ENCODE measurements around the gene SLC10A4.
"Not testable (repeated sequence)": the region's sequence is repeated elsewhere in the genome, so short reads cannot be mapped to it uniquely, and the experiment has no call there.

SLC10A4 gene, protein sequence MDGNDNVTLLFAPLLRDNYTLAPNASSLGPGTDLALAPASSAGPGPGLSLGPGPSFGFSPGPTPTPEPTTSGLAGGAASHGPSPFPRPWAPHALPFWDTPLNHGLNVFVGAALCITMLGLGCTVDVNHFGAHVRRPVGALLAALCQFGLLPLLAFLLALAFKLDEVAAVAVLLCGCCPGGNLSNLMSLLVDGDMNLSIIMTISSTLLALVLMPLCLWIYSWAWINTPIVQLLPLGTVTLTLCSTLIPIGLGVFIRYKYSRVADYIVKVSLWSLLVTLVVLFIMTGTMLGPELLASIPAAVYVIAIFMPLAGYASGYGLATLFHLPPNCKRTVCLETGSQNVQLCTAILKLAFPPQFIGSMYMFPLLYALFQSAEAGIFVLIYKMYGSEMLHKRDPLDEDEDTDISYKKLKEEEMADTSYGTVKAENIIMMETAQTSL

DNA sequence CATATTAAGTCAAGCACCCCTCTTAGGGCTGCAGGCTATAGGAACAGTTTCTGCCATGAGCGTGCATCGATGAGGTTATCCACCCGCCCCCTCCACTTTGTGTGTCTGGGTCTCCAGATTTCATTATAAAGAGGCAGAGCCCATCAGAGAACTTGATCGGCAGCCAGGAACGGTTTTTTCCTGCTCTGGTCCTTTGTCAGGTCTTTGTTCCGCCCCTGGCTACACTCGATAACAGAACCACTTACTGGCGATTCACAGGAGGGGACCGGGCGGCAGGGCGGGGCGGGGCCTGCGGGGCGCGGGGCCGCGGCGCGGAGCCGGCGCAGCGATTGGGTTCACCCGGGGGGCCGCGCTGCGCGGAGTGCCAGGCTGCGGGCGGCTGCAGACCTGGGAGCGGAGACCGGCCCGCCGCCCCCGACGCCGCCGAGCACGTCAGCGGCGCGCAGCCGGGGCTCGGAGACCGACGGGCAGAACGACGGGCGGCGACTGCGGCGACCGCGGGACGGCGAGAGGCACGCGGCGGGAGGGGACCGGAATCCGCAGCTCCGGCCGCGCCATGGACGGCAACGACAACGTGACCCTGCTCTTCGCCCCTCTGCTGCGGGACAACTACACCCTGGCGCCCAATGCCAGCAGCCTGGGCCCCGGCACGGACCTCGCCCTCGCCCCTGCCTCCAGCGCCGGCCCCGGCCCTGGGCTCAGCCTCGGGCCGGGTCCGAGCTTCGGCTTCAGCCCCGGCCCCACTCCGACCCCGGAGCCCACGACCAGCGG, at the start of gene SLC10A4:
SLC10A4 (plus strand) TSS at position 338 of the 771 bp plus-strand sequence; CDS start at position 557, 219 bp downstream.
- no peak for DNase-seq (ENCODE audit: low read depth, low spot score)

DNA sequence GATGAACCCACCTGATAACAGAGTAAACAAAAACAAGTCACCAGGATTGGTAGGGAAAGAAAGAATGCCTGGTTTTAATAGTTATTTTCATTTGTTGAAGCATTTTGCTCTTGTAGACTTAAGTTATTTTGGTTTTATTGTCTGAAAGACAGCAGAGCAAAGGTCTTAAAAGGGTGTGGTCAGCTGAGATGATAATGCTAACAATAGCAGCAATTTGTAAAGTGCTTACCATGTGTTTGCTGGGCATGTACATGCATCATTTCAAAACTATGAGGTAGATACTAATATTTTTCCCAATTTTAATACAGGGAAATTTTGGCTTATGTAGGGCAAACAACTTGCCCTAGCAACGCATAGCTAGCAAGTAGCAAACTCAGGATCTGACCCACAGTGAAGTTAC, 46.8 kb upstream of the SLC10A4 start:
- no peak for DNase-seq (ENCODE audit: low read depth, low spot score)

DNA sequence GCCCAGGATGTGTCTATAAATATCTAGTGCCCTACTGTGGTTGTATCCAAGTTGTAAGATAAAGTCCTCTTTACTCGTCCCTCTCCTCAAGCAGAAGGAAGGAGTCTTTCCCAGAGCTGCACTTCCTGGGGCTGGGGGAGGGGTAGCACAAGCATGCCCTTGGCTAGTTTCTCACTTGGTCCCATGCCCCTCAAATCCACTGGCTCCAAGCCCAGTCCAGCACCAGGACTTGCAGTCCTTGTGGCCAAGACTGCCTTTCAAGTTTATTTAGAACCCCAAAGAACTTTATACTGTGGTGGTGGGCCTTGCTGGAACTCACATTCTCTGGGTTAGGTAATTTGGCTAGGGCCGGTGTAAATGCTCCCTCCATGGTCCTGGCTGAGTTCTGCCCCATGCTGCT, 43.2 kb upstream of the SLC10A4 start:
- DNase-seq (ENCODE audit: low read depth, low spot score) = no peak

DNA sequence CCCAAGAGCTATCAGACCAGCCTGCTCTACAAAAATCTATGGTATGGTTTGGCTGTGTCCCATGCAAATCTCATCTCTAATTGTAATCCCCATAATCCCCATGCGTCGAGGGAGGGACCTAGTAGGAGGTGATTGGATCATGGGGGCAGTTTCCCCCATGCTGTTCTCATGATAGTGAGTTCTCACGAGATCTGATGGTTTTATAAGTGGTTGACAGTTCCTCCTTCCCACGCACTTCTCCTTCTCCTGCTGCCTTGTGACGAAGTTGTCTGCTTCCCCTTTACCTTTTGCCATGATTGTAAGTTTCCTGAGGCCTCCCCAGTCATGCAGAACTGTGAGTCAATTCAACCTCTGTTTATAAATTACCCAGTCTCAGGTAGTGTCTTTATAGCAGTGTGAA, 42.2 kb upstream of the SLC10A4 start:
- DNase-seq (ENCODE audit: low read depth, low spot score) = not testable (repeated sequence)

DNA sequence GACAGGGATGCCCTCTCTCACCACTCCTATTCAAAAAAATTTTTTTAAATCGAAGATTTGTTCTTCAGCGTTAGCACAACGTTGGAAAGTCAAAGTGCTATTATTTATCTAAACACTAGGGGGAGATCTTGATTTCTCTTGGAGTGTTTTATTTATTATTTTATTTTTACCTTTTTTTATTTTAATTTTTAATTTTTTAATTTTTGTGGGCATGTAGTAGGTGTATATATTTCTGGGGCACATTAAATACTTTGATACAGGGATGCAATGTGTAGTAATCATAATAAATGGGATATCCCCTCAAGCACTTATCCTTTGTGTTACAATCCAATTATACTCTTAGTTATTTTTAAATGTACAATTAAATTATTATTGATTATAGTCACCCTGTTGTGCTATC, 37.4 kb upstream of the SLC10A4 start:
- DNase-seq (ENCODE audit: low read depth, low spot score) = no peak

DNA sequence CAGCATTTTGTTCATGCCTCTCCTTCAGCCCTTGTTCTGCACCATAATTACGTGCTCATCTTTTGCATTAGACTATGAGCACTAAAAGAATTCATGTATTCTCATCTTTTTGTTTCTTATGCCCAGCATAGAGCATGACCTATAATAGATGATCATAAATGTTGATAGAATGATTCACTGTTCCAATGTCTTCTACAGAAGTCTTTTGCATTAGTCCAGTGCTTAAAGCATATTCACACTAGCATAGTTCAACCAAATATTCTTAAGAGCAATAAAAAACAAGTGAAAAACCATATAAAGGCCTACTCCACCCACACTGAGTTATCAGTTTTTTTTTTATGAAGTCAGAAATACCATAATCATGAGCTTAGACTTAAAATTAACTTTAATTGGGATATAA, 36.5 kb upstream of the SLC10A4 start:
- DNase-seq (ENCODE audit: low read depth, low spot score) = no peak

DNA sequence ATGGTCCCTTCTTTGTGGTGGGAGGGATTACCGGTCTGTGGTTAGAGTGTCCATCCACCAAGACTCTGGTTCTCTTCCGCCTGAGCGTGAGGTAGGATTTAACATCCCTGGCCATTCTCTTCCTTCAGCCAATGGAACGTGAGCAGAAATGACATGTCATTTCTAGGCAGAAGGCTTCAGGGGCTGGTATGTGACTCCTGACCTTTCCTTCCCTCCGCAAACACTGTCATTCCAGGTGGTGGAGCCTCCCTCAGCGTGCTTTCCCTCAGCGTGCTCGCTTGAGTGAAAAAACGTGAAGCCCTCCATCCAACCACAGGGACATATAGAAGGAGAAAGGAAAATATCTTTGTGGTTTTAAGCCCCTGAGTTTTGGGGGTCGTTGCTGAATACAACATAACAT, 34.0 kb upstream of the SLC10A4 start:
- no peak for DNase-seq (ENCODE audit: low read depth, low spot score)

DNA sequence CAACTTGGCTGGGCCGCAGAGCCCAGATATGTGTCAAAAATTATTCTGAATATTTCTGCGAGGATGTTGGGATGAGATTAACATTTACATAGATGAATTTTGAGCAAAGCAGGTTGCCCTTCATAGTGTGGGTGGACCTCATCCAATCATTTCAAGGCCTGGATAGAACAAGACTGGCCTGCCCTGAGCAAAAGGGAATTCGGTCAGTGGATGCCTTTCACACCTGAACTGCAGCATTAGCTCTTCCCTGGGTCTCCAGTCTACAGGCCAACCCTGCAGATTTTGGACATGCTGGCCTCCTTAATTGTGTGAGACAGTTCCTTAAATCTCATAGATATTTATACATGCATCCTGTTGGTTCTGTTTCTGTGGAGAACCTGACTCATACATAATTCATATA, 32.4 kb upstream of the SLC10A4 start:
- no peak for DNase-seq (ENCODE audit: low read depth, low spot score)

DNA sequence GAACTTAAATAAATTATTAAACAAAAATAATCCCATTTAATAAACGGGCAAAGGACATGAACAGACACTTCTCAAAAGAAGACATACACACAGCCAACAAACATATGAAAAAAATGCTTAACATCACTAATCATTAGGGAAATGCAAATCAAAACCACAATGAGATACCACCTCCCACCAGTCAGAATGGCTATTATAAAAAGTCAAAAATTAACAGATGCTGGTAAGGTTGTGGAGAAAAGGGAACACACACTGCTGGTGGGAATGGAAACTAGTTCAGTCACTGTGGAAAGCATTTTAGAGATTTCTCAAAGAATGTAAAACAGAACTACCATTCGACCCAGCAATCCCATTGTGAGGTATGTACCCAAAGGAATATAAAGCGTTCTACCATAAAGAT, 31.5 kb upstream of the SLC10A4 start:
- not testable (repeated sequence) for DNase-seq (ENCODE audit: low read depth, low spot score)

DNA sequence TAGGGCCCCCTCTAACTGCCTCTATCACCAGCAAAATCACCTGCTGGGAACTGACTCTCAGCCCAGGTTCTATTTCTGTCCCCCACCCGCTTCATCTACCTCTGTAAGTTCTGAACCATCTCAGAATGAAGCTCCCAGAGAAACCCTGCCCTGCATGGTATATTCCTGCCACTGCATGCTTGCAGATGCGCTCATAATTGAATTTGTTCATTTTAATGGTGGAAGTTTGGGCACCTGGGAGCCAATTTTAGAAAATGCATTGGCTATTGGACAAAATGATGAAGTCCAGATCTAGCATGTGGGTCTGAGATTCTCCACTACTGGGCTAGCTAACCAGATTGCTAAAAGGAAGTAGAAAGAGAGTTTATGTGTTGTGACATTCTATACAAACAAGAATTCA, 28.6 kb upstream of the SLC10A4 start:
- DNase-seq (ENCODE audit: low read depth, low spot score) = no peak

DNA sequence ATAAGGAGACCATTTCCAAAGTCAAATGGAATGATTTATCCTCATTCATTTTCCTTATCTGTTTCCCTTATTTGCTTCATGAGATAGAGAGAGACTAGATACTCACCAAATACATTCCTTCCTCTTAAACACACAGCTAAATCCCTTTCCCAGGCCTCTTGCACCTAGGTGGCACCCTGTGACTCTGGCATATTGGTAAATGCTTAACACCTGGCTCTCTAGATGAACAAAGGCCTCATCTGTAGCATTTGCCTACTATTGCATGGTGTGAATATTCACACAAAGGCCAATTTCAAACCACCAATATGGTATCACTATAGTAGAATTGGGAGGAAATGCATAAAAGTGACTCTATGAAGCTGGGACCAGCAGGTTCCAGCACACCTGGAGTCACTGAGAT, 22.1 kb upstream of the SLC10A4 start:
- no peak for DNase-seq (ENCODE audit: low read depth, low spot score)

DNA sequence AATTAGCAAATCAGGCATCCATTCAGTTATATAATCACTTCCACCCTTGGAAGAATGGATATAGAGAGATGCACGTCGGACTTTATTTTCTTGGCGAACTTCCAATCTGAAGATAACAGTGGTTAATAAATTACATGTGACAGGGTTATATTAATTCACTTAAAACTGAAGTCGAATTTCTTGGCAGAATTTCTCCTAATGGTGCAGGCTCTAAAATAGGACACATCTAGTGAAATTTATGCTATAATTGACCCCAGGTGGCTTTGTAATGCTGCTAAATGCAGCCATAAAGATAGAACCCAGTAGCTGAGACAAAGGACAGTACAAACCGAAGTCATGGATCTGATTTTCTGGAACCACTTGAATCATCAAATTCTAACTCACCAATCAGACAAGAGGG, 20.8 kb upstream of the SLC10A4 start:
- DNase-seq (ENCODE audit: low read depth, low spot score) = no peak

DNA sequence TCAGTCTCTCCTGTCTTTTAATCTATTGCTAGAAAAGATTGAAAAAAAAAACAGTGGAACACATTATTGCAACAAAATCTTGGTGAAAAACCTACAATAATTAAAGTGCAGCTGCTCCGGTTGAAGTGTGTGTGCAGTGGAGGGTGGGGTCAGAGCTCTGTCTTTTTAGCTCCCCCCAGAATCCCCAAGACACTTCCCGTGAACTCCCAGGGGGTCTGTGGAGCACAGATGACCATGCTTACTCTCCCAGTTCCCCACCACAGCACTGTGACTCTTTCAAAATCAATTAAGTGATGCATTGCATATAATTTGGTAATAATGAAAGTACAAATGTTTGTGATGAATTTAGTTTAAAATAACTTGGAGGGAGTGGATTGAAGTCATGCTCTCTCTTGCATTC, 15.7 kb upstream of the SLC10A4 start:
- no peak for DNase-seq (ENCODE audit: low read depth, low spot score)

DNA sequence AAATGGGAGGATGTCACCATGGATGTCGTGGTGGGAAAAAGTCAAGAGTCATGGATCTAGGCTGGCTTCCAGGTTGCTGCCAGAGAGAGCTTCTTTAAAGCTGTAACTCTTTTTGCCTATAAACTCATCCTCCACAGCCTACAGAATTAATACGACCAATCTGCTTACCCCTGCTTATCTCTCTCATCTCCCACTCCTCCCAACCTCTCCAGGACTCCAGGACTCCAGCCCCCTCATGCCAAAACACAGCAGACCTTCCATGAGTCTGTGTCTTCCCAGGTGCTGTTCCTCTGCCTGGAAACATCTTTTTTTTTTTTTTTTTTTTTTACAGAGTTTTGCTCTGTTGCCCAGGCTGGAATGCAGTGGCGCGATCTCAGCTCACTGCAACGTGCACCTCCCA, 15.3 kb upstream of the SLC10A4 start:
- DNase-seq (ENCODE audit: low read depth, low spot score) = no peak

DNA sequence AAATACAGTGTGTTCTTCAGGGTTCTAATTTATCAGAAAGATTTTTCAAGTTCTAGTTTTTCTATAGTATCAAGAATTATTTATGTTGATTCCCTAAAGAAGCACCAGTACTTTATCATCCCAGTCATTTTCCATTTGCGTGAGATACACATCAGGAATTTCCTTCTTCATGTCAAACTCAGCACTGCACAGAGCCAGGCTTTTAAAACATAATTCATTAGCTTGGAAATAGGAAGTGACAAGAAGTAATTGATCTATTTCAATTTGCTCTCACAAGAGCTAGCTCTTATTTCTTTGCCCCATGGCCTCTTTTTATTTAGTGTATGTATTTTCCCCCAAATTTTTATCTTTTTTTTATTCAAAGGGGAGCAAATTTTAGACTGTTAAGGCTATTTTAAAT, 13.0 kb upstream of the SLC10A4 start:
- DNase-seq (ENCODE audit: low read depth, low spot score) = no peak

DNA sequence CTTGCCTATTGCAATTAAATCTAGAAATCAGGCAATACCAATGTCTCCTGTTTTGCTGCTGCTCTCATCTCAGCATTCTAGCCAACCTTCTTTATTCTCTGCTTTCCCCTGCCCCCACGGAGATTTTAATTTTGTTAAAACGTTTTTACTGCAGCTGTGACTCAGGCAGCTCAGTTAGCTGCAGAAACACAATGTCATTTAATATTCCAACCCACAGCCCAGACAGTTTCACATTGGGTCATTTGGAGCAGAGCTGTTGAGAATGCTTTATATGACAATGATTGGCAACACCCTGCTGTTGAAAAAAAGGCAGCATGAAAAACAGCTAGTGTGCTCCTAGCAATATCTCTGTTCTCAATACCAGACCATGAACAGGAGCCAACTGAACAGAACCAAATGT, 12.6 kb upstream of the SLC10A4 start:
- no peak for DNase-seq (ENCODE audit: low read depth, low spot score)

DNA sequence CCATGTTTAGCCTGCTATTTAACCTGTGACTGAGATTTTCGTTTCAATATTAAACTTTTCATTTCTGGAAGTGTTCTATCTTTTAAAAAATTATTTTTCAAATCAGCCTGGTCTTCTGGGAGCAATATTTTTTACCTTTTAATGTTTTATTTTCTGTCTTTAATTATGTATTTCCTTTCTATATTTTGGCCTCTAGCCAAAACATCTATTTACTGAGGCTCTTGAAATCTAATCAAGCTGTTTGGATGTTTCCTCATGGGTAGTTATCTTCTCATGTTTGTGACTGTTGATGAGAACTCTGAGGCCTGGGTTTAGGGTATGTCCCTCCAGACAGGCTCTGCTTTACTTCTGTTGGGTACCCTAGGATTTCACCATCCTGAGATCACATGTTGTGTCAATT, 10.3 kb upstream of the SLC10A4 start:
- no peak for DNase-seq (ENCODE audit: low read depth, low spot score)

DNA sequence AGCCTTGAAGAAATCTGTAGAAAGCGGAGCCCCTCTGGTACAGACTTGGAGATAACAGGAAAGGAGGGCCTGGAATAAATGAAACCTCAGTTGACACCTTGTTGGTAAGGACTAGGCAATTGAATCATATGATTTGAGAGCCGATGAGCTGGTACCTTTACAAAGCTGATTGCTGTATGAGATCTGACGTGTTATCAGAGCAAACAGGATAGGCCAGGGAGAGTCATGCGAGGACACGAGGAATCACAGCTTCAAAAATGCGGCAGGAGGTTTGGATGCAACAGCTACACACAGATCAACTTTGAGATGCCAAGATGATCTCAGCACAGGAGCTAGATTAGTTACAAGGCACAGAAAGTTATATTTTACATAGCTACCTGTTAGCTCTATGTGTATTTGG, 7.4 kb upstream of the SLC10A4 start:
- no peak for DNase-seq (ENCODE audit: low read depth, low spot score)

DNA sequence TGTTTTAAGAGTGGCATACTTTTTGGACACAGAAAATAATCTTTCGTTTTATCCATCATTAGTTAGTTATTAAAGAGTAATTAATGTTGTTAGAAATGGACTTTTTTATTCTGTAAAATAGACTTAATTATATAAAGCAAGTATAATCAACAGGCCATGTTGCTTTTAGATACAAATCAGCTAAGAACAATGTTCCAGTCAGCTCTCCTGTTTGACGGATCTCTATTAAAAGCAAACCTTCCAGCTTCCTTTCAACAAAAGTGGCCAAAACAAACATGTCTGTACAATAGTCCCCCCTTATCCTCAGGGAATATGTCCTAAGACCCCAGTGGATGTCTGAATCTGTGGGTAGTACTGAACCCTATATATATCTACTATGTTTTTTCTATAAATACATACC, 4.9 kb upstream of the SLC10A4 start:
- DNase-seq (ENCODE audit: low read depth, low spot score) = no peak

DNA sequence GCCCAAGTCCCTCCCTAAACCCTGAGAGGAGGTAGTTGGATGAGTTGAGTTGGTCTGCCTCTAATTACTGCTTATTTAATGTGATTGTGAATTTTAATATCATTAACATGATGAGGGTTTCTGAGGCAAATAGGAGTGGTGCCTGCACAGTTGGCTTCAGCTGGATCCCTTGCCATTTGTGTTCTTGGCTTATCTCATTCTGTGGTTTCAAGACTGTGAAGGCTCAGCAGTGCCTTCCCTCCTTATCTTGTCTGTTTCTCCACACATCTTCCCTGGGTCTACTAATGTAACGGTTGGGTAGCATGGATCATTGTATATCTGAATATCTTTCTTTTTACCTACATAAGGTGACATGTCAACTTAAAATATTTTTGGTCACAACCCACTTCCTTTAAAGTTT, 1.6 kb upstream of the SLC10A4 start:
- DNase-seq (ENCODE audit: low read depth, low spot score) = no peak

DNA sequence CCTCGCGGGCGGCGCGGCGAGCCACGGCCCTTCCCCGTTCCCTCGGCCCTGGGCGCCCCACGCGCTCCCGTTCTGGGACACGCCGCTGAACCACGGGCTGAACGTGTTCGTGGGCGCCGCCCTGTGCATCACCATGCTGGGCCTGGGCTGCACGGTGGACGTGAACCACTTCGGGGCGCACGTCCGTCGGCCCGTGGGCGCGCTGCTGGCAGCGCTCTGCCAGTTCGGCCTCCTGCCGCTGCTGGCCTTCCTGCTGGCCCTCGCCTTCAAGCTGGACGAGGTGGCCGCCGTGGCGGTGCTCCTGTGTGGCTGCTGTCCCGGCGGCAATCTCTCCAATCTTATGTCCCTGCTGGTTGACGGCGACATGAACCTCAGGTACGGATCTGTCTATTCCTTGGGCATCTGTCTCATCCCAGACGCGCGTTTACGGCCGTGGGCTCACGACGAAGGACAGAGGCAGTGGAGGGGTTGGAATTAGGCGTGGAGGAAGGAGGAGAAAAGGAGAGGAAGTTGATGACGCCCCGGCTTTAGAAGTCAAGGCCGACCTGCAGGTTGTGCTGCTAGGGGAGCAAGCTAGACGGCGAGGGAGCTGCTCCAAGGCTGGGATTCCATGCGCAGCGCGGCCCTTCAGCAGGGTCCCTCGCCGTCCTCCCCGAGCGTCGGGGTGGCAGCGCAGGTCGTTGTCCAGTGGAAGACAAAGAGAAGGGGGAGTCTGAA, 792 bp downstream of the SLC10A4 start:
- no peak for DNase-seq (ENCODE audit: low read depth, low spot score)

DNA sequence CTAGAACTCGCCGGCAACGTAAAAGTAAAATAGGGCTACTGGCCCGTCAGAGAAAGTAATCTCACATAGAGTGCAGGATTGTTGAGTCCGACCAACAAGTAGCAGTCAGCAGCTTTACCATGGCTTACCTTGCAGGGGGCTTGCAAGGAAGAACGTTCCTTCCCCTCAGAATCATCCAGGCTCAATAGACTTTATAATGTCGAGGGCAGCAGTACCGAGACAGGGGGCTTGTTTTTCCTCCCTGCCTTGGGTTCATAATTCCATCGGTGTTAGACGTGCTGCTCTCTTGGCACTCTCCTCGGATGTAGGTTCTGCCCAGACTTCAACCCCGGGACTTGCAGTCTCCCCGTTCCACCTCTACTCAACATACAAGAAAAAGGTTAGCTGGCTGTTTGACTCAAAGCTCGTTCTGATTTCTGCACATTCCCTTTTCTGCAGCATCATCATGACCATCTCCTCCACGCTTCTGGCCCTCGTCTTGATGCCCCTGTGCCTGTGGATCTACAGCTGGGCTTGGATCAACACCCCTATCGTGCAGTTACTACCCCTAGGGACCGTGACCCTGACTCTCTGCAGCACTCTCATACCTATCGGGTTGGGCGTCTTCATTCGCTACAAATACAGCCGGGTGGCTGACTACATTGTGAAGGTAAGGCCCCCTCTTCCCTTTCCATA, 1.5 kb downstream of the SLC10A4 start:
- DNase-seq (ENCODE audit: low read depth, low spot score) = no peak
